Stimulated activated CD8-positive, alpha-beta memory T cell treated with anti-CD3 and anti-CD28 coated beads, Interleukin-4, amount 100 ng/mL, for 24 hours (primary cell): ENCODE data around the gene TERT.
"Not testable (repeated sequence)": the region's sequence is repeated elsewhere in the genome, so short reads cannot be mapped to it uniquely, and the experiment has no call there.

Experiments used
- DNase-seq: peaks from one replicate; pipeline ENCODE4 v3.0.0-alpha.2; 2020; ENCODE audit warnings: low read depth

Gene TERT

DNA sequence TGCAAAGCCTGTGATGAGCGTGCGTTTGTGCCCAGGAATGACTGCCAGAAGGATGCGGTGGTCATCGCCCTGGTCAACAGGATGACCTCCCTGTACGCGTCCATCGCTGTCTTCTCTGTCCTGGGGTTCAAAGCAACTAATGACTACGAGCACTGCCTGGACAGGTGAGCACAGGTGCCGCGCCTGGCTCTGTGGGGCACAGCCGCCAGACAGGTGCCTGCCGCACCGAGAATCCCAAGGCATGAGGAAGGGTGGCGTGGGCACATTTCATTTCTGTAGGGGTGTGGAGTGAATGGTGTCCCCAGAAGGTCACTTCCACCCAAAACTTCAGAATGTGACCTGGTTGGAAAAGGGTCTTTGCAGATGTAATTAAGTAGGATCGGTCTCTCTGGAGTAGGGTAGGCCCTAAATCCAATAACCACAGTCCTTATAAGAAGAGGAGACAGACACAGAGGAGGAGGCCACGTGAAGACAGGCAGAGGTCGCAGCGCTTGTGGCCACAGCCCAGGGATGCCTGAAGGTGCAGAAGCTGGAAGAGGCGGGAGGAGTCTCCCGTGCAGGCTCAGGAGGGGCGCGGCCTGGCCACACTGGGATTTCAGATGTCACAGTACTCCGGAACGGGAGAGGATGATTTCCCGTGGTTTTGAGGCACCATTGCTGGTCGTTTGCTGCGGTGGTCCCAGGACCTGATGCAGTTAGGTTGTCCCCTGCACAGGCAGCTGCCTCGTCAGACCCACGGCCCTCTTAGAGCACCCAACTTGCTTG lies 54.2 kb downstream of the TERT start:
- no peak for DNase-seq

DNA sequence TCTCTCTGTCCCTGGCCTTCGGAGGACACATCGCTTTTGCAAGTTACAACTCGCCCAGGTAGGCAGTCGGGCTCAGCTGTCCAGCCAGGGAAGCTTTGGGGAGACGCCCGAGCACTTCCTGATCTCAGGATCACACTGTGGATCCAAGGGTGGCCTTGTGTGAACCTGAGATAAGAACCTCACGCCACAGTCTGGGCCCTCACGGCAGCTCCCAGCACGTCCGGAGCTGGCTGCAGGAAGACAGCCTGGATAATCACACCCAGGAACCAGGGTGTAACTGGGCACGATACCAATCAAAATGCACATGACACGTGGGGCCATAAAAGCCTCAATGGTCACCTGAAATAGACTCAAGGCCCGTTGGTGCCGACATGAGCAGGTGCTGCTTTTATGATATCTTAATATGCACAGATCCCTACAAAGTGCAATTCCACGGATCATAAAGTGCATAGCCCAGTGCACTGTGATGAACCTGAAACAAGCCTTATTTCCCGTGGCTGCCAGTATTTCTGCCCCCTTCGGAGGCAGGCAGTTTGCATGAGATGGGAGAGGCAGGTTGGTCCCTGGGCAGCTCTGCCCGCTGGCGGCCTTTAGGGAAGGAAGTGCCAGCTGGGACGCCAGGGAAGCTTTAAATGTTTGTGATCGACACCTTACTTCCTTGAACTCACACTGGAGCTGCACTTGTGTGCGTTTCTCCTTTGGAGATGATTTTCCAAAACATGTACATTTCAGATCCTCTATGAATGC lies 55.2 kb downstream of the TERT start:
- no peak for DNase-seq

DNA sequence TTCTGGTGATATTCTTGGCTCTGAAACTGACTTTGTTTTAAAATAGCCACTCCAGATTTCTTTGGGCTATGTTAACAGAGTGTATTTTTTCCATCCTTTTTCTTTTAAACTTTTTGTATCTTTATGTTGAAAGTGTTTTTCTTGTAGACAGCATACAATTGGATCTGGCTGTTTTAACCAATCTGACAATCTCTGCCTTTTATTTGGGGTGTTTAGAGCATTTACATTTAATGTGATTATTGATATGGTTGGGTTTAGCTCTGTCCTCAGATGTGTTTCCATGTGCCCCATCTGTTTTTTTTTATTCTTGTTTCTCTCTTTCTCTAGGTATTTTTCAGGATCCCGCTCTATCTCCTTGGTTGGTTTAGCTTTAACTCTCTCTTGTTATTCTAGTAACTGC lies 59.0 kb downstream of the TERT start:
- DNase-seq: no peak

DNA sequence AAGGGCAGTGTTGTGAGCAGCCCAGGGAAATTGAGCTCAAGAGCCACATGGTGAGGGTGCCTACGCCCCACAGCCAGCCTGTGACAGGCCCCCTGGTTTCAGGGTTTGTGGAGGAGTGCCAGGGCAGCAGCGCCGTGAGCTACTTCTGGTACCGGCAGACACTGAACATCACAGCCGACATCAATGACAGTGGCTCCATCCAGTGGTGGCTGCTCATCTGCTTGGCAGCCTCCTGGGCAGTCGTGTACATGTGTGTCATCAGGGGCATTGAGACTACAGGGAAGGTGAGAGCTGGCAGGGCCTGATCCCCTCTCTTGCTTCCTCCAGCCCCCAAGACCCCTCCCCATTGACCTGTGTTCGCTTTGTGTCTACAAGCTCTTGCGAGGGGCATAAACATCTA lies 59.5 kb downstream of the TERT start:
- DNase-seq: no peak

DNA sequence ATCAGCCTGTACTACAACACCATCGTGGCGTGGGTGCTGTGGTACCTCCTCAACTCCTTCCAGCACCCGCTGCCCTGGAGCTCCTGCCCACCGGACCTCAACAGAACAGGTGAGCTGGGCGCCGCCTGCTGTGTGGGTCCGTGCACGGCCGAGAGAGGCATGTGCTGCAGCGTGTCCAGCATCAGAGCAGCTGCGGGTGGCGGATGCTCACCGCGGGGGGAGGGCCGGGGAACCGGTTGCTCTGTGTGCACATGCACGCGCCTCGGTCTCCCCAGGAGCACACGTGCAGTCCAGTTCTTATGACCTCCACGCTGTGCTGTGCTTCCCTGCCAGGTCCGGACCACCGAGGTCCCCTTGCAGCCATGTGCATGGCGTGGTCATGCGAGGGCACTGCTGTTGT lies 62.1 kb downstream of the TERT start:
- DNase-seq: no peak

DNA sequence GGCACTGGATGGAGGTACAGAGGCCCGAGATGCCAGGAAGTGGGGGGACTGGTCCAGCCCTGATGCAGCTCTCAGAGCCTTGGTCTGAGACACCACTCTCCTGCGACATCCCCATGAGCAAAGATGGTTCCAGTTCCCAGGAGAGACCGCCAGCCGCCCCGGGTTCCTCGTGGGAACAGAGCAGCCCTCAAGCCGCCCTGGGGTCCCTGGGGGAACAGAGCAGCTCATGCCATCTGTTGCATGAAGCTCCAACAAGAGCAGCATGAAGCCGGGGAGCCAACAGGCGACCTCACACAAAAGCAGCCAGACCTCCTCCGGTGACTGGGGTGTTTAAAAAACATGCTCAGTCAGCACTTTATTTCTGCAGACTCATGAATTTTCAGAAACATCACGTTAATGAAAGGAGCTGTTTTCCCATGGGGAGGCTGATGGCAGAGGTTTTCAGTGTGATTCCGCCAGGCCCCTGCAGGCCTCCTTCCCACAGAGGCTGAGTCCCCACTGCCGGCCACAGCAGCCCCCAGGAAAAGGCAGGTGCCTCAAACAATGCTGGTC lies 63.4 kb downstream of the TERT start:
- DNase-seq: no peak

DNA sequence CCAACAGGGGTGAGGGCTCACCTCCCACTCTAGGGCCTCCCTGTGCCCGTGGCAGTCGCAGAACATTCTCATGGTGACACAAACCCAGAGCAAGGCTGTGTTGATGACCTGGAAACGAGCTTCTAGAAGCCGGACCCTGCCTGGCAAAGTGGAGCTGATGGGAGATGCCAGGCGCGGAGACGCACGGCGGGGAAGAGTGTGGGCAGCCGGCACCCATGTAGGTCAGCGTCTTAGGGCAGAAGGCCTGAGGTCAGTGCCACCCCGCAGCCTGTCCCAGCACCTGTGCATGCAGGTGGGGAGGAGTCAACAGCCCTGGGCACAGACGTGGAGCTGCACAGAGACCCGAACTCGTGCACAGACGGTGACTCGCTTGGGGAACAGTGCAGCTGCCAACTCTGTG lies 64.3 kb downstream of the TERT start:
- DNase-seq: no peak

DNA sequence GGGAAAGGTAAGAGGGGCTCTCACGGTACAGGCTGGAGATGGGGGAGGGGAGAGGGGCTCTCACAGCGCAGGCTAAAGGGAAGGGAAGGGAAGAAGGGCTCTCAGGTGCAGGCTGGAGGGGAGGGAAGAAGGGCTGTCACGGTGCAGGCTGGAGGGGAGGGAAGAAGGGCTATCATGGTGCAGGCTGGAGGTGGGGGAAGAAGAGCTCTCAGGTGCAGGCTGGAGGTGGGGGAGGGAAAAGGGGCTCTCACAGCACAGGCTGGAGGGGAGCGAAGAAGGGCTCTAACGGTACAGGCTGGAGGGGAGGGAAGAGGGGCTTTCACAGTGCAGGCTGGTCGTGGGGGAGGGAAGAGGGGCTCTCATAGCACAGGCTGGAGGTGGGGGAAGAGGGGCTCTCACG lies 65.0 kb downstream of the TERT start:
- no peak for DNase-seq

DNA sequence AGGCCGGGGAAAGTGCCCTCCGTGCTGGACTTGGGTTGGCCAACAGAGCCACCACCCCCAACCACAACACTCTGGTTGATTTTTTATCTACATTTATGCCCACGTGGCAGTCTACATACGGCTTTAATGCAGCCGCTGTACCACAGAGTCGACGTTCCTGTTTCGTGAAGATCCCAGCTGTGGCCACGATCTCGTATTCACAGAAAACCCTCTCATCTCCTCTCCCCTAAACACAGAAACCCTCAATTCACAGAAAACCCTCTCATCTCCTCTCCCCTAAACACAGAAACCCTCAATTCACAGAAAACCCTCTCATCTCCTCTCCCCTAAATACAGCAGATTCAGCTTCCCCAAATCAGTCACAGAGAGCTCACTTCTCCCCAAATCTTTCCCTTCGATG lies 65.8 kb downstream of the TERT start:
- not testable (repeated sequence) for DNase-seq

DNA sequence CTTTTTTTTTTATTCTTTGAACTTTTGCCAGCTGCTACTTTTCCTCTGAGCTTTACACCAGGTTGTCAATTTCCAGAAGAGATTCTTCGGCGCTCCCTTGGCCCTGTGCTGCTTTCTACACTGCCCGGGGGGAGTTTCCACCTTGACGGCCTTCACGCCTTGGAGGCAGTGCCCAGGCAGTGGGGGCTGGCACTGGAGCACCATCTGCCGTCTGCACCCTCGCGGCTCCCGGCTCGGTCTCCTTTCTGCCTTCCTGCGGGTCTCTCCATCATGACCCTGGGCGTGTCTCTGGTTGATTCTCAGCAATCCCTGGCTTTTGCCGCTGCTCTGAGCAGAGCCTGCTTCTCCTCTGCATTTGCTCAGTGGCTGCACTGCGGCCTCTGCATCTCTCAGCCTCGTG lies 66.7 kb downstream of the TERT start:
- DNase-seq: no peak

DNA sequence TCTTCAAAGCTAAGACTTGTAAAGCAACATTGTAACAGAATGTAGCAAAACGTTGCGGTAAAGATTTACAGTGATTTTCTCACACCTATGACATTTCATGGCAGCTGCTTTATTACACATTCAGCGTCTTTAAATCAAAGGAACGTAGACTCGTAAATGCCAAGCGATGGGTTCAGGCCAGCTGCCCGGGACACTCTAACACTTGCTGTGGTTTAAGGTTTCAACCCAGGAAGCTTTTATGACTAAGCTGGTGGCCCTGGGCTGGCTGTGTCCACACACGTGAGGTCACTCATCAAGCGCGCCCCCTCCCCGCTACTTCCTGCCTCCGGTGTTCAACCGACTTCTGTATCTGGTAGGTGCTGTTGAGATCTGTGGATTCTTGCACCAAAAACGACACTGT lies 67.2 kb downstream of the TERT start:
- no peak for DNase-seq

DNA sequence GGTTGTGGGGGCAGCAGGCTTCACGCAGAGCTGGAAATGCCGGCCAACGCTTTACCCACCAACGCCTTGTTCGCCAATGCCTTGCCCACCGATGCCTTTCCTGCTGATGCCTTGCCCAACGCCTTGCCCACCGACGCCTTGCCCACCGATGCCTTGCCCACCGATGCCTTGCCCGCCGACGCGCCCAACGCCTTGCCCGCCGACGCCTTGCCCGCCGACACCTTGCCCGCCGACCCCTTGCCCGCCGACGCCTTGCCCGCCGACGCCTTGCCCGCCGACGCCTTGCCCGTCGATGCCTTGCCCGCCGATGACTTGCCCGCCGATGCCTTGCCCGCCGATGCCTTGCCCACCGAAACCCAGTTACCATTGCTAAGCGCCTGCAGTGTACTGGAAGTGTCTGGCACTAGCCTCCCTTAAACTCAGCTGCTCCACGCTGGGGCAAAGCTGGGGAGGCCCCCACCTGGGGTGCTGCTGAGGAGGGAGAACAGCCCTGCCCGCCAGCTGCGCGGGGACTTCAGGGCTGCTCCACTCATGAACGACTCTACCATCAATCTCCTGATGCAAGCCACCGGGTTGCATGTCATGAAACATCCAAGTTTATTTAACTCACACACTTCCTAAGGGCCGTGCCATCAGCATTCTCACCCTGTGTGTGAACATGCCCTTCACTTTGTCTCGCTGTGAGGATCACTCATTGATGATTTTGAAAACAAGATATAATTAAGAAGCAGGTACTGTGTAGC lies 67.9 kb downstream of the TERT start:
- DNase-seq: no peak

DNA sequence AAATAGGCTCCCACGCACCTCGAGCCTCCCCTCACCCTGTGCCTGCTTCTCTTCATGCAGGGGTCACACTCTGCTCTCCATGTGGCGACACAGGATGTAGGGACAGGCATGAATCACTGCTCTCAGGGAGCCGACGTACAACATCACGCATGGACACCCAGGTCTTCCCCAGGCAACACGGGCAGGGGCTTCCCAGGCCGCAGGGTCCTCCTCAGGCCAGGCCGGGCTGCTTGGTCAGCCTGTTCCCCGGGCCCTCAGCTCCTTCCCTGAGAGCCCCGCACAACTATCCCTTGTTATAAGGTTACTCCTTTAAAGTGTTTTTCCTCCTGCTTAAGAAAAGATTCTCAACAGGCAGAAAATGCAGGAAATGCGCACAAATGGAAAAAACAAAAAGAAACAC lies 68.6 kb downstream of the TERT start:
- DNase-seq: no peak

DNA sequence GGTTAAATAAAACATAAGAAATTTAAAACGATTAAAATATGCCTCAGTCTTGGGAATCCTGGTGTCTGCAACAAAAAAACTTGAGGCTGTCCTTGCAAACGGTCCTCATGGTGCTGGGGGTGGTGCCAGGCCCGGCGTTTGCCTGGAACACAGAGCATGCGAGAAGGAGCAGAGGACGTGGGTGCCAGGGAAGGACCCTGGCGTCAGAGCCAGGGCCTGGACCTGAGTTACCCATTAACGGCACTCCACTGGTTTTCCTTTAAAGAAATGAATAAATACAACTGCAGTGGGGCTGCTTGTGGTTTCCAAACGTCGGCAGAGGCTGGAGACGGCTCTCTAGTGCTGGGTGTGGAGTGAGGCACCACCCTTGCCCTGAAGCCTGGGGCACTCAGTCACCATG lies 69.8 kb downstream of the TERT start, which contains the start of gene SLC6A18:
TSS of gene SLC6A18 (plus strand) at position 301 of the 400 bp plus-strand sequence. CDS start at position 398, 97 bp downstream.
- no peak for DNase-seq

DNA sequence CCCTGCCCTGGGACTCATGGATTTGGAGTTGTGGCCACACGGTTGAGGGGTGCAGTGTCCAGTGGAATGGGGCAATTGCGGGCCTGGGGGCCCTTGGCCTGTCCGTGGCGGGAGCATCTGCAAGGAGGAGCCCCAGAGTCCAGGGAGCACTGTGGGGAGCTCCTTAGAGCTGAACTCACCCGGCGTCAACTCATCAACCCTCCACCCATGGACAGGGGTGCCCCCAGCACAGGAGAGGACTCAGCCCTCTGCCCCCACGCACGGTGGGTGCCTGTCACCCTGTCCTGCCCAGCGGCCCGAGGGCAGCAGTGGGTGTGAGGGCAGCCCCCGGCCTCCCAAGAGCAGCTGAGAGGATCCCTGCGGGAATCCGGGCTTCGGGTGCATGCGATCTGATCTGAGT lies 70.2 kb downstream of the TERT start:
- no peak for DNase-seq

DNA sequence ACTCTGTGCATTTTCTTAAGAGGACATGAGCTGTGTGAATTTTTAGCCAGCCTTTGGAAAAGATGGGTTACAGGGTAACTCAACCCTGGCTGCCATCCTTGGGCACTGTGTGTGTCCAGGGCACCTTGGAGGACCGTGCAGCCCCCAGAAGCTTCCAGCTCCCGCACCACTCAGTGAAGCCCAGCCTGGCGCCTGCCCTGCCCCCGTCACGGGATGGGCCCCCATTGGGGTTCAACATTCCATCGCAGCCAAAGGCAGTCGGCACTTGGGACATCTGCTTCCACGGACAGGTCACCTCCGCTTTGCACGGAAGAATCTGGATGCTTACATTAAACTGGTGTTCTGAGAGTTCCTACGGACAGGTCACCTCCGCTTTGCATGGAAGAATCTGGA lies 71.6 kb downstream of the TERT start:
- DNase-seq: no peak

DNA sequence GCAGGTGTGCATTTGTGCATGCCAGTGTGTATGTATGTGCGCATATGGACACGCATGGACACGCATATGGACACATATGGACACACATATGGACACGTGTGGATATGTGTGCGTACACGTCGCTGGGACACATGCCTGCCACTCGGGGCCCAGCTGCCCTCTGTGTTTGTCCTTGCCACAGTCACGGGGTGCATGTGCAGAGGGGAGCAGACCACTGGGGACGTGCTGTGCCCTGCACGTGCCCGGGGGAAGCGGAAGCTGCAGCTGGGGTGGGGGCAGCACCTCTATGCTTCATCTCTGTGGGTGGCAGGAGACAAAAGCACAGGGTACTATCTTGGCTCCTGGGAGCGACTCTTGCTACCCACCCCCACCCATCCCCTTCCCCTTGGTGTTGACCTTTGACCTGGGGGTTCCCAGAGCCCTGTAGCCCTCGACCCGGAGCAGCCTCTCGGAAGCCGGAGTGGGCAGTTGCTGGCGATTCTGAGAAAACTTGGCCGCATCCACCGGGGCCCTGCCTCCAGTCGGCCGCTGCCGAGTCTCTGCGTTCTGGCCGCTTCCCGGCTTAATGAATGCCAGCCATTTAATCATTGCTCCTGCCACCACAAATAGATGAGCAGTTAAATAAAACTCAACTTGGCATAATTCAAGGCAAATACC lies 72.1 kb downstream of the TERT start:
- no peak for DNase-seq

DNA sequence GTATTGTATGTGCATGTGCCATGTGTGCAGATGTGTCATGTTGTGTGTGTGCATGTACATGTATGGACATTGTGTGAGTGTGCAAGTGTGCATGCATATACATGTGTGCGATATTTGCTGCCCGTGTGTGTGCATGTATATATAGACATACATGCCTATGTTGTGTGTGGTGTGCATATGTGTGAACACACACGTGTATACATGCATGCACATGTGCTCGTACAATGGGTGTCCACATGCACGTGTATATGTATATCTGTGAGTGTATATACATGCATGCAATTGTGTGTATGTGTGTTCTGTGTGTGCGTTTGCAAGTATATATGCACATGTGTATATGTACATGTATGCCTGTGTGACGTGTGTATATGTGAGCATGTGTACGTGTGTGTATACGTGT lies 72.7 kb downstream of the TERT start:
- DNase-seq: no peak

DNA sequence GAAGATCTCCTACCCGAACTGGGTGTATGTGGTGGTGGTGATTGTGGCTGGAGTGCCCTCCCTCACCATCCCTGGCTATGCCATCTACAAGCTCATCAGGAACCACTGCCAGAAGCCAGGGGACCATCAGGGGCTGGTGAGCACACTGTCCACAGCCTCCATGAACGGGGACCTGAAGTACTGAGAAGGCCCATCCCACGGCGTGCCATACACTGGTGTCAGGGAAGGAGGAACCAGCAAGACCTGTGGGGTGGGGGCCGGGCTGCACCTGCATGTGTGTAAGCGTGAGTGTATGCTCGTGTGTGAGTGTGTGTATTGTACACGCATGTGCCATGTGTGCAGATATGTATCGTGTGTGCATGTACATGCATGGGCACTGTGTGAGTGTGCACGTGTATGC lies 73.1 kb downstream of the TERT start:
- DNase-seq: no peak

DNA sequence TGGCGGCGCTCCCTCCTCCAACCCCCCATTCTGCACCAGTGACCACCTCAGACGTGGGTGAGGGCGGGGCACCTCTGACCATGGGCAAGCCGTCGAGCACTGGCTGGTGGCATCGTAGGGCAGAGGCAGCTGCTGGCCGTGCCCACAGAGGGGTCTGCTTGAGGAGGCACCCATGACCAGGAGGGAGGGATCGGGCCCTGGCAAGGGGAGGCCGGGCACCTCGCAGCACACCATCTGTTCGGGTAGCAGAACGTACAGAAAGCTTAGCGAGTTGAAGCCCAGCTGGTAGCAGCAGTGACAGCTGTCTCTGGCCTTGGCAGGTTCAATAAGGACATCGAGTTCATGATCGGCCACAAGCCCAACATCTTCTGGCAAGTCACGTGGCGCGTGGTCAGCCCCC lies 74.0 kb downstream of the TERT start:
- DNase-seq: no peak

DNA sequence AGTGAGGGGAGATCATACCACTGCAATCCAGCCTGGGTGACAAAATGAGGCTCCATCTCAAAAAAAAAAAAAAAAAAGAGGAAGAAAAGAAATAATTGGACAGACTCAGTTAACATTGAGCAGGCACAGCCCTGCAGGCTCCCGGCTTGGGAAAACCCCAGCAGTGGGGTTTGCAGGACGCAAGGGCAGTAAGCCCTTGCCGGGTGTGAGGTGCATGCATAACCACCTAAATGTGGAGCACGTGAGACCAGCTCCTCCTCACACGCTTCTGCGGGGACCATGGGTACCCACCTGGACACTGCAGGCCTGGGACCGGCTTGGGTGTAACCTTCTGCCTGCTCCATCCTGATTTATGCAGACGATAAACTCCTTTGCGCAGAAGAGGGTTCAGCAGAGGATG lies 74.5 kb downstream of the TERT start:
- no peak for DNase-seq

DNA sequence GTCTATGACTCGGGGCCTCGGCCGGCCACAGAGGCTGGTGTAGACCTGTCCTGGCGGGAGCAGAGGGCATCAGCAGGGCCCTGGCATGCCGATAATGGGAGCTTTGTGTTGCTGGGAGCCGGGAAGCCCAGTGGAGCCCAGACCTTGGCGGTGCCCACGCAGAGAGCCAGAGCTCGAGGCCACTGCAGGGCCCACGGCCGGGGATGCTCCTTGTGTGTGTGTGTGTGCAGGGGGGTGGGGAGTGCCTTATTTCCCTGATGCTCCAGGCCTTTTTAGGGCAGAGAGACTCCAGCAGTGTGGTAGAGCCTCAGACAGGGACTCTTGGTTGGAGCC lies 75.1 kb downstream of the TERT start:
- DNase-seq: no peak
